Endothelial cell of umbilical vein (primary cell): ENCODE results near the gene PDE3A. TPM values are rescaled to one million over a fixed set of nuclear protein-coding genes. Genes with fewer than 3 reads are reported as not detected.
"Not testable (repeated sequence)": the region's sequence is repeated elsewhere in the genome, so short reads cannot be mapped to it uniquely, and the experiment has no call there.

Experiments
- BruUV-seq: library from RNA; stranded (reverse); fragments of 400-500 nt; replicated peaks from 2 replicates; lab custom pipeline; 2021; lab: Mats Ljungman, UMichigan
- CTCF ChIA-PET: fragments of 300-600, 350-600 bp; sonication (Branson Sonifier 250); formaldehyde crosslinking; loops from one replicate; lab custom pipeline; 2021; ENCODE audit warnings: antibody characterized with exemption, inconsistent platforms; lab: Charles Lee
- POLR2A ChIA-PET: fragments of 300-600, 350-600 bp; sonication (Branson Sonifier 250); formaldehyde crosslinking; loops from one replicate; lab custom pipeline; 2021; ENCODE audit warnings: antibody characterized with exemption, inconsistent platforms; lab: Charles Lee
- DNase-seq: peaks from one replicate; pipeline ENCODE4 v3.0.0-alpha.2; 2011; ENCODE audit warnings: low read depth, low spot score
- FAIRE-seq: peaks from 2 replicates; lab custom pipeline; 2011; peaks lifted over from hg19 to GRCh38; lab: Jason Lieb, UNC
- H2AFZ ChIP-seq: 2 replicates; pipeline ENCODE4 v1.6.0; 2012; ENCODE audit warnings: low read depth, low read length, control low read depth, inconsistent platforms
- H3K27ac ChIP-seq: 2 replicates; pipeline ENCODE4 v1.5.1; 2011; ENCODE audit warnings: low read depth, mild to moderate bottlenecking, control low read depth, low read length, moderate library complexity; ENCODE audit not compliant: insufficient read depth
- H3K27me3 ChIP-seq, 2 experiments: 2 replicates each; pipeline versions ENCODE4 v1.6.0 to v1.6.1; 2011; ENCODE audit warnings: low read length in 2 of 2, mixed read lengths in 1 of 2; ENCODE audit not compliant: control insufficient read depth in 2 of 2, insufficient read depth in 2 of 2
- H3K36me3 ChIP-seq, 2 experiments: 2 replicates in 1 of 2; 3 replicates in 1 of 2; pipeline ENCODE4 v1.5.1; 2011; ENCODE audit warnings: low read length in 2 of 2, mild to moderate bottlenecking in 1 of 2, moderate library complexity in 1 of 2; ENCODE audit not compliant: control insufficient read depth in 2 of 2, insufficient read depth in 2 of 2; ENCODE audit errors: extremely low read depth in 1 of 2
- H3K4me1 ChIP-seq: 3 replicates; pipeline ENCODE4 v1.5.1; 2011; ENCODE audit warnings: mild to moderate bottlenecking, low read length; ENCODE audit not compliant: control insufficient read depth, insufficient read depth; ENCODE audit errors: extremely low read depth
- H3K4me2 ChIP-seq: 2 replicates; pipeline ENCODE4 v1.6.1; 2011; ENCODE audit warnings: low read length, control low read depth, mixed read lengths; ENCODE audit not compliant: insufficient read depth
- H3K4me3 ChIP-seq, 3 experiments: fragments of 200-600 bp in 1 of 3; sonication (generic), shearing (Covaris generic) in 1 of 3; replicated peaks in 1 of 3; 2 replicates each; pipeline ENCODE4 v1.5.1; 2011 to 2016; ENCODE audit warnings: control low read depth in 3 of 3, low read length in 3 of 3, mild to moderate bottlenecking in 2 of 3, inconsistent platforms in 1 of 3, low read depth in 1 of 3, moderate library complexity in 1 of 3; ENCODE audit not compliant: insufficient read depth in 1 of 3
- H3K79me2 ChIP-seq: 2 replicates; pipeline ENCODE4 v1.6.0; 2012; ENCODE audit warnings: low read length, inconsistent platforms; ENCODE audit not compliant: control insufficient read depth, insufficient read depth
- H3K9ac ChIP-seq: replicated peaks from 2 replicates; pipeline ENCODE3; 2011; ENCODE audit warnings: low read length, control low read depth; ENCODE audit not compliant: insufficient read depth; ENCODE audit errors: extremely low read depth
- H3K9me1 ChIP-seq: replicated peaks from 3 replicates; pipeline ENCODE4 v1.6.0; 2011; ENCODE audit warnings: mild to moderate bottlenecking, low read length; ENCODE audit not compliant: control insufficient read depth, insufficient read depth; ENCODE audit errors: extremely low read depth
- H3K9me3 ChIP-seq: replicated peaks from 2 replicates; pipeline ENCODE4 v1.5.1; 2012; ENCODE audit warnings: low read length, inconsistent platforms; ENCODE audit not compliant: control insufficient read depth, insufficient read depth
- H4K20me1 ChIP-seq: replicated peaks from 2 replicates; pipeline ENCODE3; 2011; ENCODE audit warnings: mild to moderate bottlenecking, low read length; ENCODE audit not compliant: control insufficient read depth, insufficient read depth; ENCODE audit errors: extremely low read depth
- EZH2 ChIP-seq: IDR thresholded peaks from 2 replicates; pipeline ENCODE4 v1.6.1; 2012; ENCODE audit warnings: borderline replicate concordance, low read depth, mild to moderate bottlenecking, moderate library complexity, low read length, inconsistent platforms; ENCODE audit not compliant: severe bottlenecking
- FOS ChIP-seq: IDR thresholded peaks from 2 replicates; pipeline ENCODE4 v1.6.1; 2011; ENCODE audit warnings: mild to moderate bottlenecking, low read length, moderate library complexity, borderline replicate concordance; ENCODE audit not compliant: insufficient read depth
- GATA2 ChIP-seq: IDR thresholded peaks from 2 replicates; pipeline ENCODE4 v1.7.0; 2011; ENCODE audit warnings: low read depth, mild to moderate bottlenecking, moderate library complexity, mixed read lengths, low read length; ENCODE audit not compliant: insufficient read length, insufficient read depth
- JUN ChIP-seq: IDR thresholded peaks from 2 replicates; pipeline ENCODE4 v1.6.1; 2011; ENCODE audit warnings: borderline replicate concordance, low read depth; ENCODE audit not compliant: insufficient read length, insufficient read depth
- MYC ChIP-seq: IDR thresholded peaks from one replicate; pipeline ENCODE4 v1.6.1; 2011; ENCODE audit warnings: mild to moderate bottlenecking, low read depth, low read length
- POLR2A ChIP-seq: IDR thresholded peaks from 2 replicates; pipeline ENCODE4 v1.6.1; 2012; ENCODE audit warnings: low read depth, mild to moderate bottlenecking, control low read depth, low read length
- POLR2AphosphoS5 ChIP-seq: IDR thresholded peaks from 2 replicates; pipeline ENCODE4 v1.6.1; 2012; ENCODE audit warnings: low read depth, mild to moderate bottlenecking, control low read depth, low read length, moderate library complexity; ENCODE audit not compliant: insufficient read depth
- dilution Hi-C: fragments of 300-500 bp; cut with MboI; formaldehyde crosslinking; loops from one replicate; pipeline ENCODE4 v1.15.0; 2019; ENCODE audit warnings: low sequenced_read_pairs; ENCODE audit not compliant: extremely low pct_ligation_motif_present
- intact Hi-C: fragments of 100-400 bp; cut with micrococcal nuclease; formaldehyde crosslinking; loops from one replicate; pipeline ENCODE4 v1.10.0; 2022
- polyA plus RNA-seq, 4 experiments: library from polyadenylated mRNA; depleted of rRNA in 3 of 4; stranded (reverse) in 3 of 4; unstranded in 1 of 4; fragments of >200 nt; gene quantifications; 2 replicates each; pipeline versions ENCODE4 v1.2.1 to v1.2.3, GENCODE V29; 2011 to 2012; ENCODE audit warnings: missing spikeins in 1 of 4
- total RNA-seq: library from RNA; stranded (reverse); gene quantifications from 2 replicates; pipeline ENCODE4 v1.2.3, GENCODE V29; 2021
- TF ChIP-seq, protein P1 (sequence below): IDR thresholded peaks from 2 replicates; pipeline ENCODE4 v1.6.1; 2011; ENCODE audit not compliant: insufficient read depth, insufficient read length
- TF ChIP-seq, protein P2 (sequence below), 2 donors: IDR thresholded peaks; 1 replicate in 1 of 2; 2 replicates in 1 of 2; pipeline ENCODE4 v1.5.1; 2011; ENCODE audit warnings: low read length in 2 of 2, mild to moderate bottlenecking in 2 of 2, moderate library complexity in 2 of 2, control low read depth in 1 of 2, inconsistent platforms in 1 of 2, low read depth in 1 of 2; ENCODE audit not compliant: insufficient read depth in 1 of 2; ENCODE audit errors: extremely low read depth in 1 of 2

The PDE3A gene
- total and polyA plus RNA-seq, 2 donors (not counting 3 experiments of a cell fraction or from before 2014, with no cell fraction given), result 14.0 to 27.4 TPM

DNA sequence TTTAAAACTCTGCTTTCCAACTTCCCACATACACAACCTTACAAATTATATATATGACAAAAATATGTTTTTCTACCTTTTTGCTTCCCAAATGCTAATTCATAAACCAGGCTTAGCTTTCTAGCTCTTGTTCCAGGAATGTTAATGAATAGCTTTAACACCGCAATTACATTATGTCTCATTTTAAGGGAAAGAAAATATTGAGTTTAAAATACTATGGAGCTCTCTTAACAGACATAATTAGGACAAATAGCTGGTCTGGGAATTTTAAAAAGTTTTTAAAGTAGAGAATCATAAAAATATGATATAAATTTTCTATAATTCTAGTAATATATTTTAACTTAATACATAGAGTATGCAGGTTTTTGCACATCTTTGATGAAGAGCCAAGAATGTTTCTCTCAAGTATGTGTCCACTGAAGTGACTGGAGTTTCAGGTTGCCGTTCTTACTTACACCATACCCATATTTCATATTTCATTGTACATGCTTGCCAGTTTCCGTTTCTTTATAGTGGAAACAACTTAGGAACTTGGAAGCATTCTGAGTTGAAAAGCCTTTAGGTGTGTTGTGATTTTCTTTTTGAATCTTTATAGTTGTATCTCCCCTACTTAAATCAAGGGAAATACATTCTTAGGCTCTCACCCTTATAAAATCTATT is 236.2 kb downstream of the PDE3A start:
- POLR2A ChIA-PET, result no interaction called here
- CTCF ChIA-PET, result interaction anchor here (1.3 to 3.8 kb wide), 4 partner anchors 20 to 866 kb away, joined by 3 to 27 read pairs (median 8); no protein-coding TSS in a partner anchor

DNA sequence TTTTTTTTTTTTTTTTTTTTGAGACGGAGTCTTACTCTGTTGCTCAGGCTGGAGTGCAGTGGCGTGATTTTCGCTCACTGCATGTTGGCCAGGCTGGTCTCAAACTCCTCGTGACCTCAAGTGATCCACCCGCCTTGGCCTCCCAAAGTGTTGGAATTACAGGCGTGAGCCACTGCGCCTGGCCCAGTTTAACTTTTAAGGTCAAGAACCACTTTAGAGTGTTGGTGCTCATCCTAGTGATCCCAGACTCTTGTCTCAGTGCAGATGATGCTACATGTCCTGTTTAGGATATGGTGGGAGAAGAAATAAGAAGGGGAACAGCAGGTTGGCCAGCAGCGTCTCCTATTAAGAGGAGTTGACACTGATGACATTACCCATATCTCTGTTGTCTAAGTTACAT is 246.7 kb downstream of the PDE3A start:
- H3K79me2 ChIP-seq, H3K9ac ChIP-seq, H4K20me1 ChIP-seq, DNase-seq, H3K27ac ChIP-seq, H3K27me3 ChIP-seq, H3K4me1 ChIP-seq, BruUV-seq, dilution Hi-C loops, H3K36me3 ChIP-seq, H3K4me3 ChIP-seq, H3K9me1 ChIP-seq, H3K9me3 ChIP-seq, intact Hi-C loops, H3K4me2 ChIP-seq, FAIRE-seq, POLR2A ChIA-PET, H2AFZ ChIP-seq: not testable (repeated sequence)
- CTCF ChIA-PET, result interaction anchor here (1.2 to 3.2 kb wide), 2 partner anchors 10 to 13 kb away, joined by 3 to 13 read pairs; no protein-coding TSS in a partner anchor

More for the DNA sequence above, 236.2 kb downstream of the PDE3A start:
- peaks cover 9% of the 10 kb centered on the region for H3K4me1 ChIP-seq
- H3K9me3 ChIP-seq, result no peaks in the 10 kb centered on the region
- H3K9me1 ChIP-seq, result no peaks in the 10 kb centered on the region
- TF ChIP-seq JUN (no peak), MYC (no peak), POLR2A (no peak), EZH2 (no peak), POLR2AphosphoS5 (no peak), FOS (no peak), GATA2 (no peak)
- TF ChIP-seq, protein P1, sequence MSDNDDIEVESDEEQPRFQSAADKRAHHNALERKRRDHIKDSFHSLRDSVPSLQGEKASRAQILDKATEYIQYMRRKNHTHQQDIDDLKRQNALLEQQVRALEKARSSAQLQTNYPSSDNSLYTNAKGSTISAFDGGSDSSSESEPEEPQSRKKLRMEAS, result no peak
- TF ChIP-seq, protein P2, sequence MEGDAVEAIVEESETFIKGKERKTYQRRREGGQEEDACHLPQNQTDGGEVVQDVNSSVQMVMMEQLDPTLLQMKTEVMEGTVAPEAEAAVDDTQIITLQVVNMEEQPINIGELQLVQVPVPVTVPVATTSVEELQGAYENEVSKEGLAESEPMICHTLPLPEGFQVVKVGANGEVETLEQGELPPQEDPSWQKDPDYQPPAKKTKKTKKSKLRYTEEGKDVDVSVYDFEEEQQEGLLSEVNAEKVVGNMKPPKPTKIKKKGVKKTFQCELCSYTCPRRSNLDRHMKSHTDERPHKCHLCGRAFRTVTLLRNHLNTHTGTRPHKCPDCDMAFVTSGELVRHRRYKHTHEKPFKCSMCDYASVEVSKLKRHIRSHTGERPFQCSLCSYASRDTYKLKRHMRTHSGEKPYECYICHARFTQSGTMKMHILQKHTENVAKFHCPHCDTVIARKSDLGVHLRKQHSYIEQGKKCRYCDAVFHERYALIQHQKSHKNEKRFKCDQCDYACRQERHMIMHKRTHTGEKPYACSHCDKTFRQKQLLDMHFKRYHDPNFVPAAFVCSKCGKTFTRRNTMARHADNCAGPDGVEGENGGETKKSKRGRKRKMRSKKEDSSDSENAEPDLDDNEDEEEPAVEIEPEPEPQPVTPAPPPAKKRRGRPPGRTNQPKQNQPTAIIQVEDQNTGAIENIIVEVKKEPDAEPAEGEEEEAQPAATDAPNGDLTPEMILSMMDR (IDR thresholded peaks at IDR 0.05; ENCODE audit: extremely low read depth in 1 of 2, insufficient read depth in 1 of 2, low read depth in 1 of 2, low read length in 2 of 2), result no peak
- H3K9ac ChIP-seq, result no peak overlapping the region
- intact Hi-C loops, result loop anchor here (5.0 kb wide), 1 partner anchor 847 kb away; no protein-coding TSS in a partner anchor
- H3K4me3 ChIP-seq, result no peak overlapping the region
- H4K20me1 ChIP-seq, result no peaks in the 10 kb centered on the region
- no peaks in the 10 kb centered on the region for H3K79me2 ChIP-seq
- BruUV-seq, result no TSS peak
- no peaks in the 10 kb centered on the region for H3K36me3 ChIP-seq
- H3K4me2 ChIP-seq, result no peak overlapping the region
- dilution Hi-C loops, result no loop called here
- FAIRE-seq (no peak), DNase-seq (no peak)
- no peak overlapping the region for H3K27ac ChIP-seq
- H2AFZ ChIP-seq, result no peak overlapping the region
- no peaks in the 10 kb centered on the region for H3K27me3 ChIP-seq
